ENCODE data around the gene ATP6V1E1. TPM values are rescaled to one million over a fixed set of nuclear protein-coding genes. Genes with fewer than 3 reads are reported as not detected.

ATP6V1E1 gene
- polyA plus RNA-seq, 3 donors = 114 to 147 (median 144) TPM

DNA sequence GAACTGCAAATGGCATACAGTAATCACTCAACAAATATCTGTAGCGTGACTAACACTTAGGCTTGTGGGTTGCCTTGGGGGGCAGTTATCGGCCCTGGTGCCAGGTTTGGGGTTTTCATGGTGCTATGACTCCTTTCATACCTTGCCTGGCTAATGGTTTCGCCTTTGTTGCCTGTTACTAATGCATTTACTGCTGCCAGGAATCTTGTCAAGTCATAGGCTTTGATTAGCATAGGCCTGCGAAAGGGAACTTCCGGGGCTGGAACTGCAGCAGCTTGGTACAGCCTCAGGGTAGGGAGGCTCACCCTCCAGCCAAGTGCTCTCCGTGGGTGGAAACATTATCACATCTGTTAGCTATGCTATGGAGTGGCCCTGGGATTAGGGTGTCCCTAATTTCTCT lies 52.1 kb downstream of the ATP6V1E1 start:
- no peak for DNase-seq
- H3K27me3 Mint-ChIP-seq (ENCODE audit: low read depth in 3 of 3) = peaks cover 0 to 11% (median 7%) of the 10 kb centered on the region in 3 donors
- Histone ChIP-seq H3K4me1 (ENCODE audit: control insufficient read depth in 1 of 2, insufficient read depth in 2 of 2, low read length in 2 of 2) (no peaks in the 10 kb centered on the region), H3K79me2 (ENCODE audit: insufficient read depth, low read length) (no peaks in the 10 kb centered on the region), H3K4me3 (replicated peaks in 1 of 3; ENCODE audit: low read depth in 2 of 3, low read length in 3 of 3) (no peak overlapping the region), H3K36me3 (replicated peaks in 1 of 2; ENCODE audit: control insufficient read depth in 1 of 2, insufficient read depth in 2 of 2, low read length in 2 of 2) (no peaks in the 10 kb centered on the region), H3K9ac (ENCODE audit: insufficient read depth, low read length, poor library complexity, severe bottlenecking) (no peak overlapping the region), H4K20me1 (ENCODE audit: insufficient read depth, low read length) (no peaks in the 10 kb centered on the region), H3K27ac (ENCODE audit: low read depth in 1 of 2, low read length in 2 of 2) (no peak overlapping the region), H3K27me3 (ENCODE audit: control insufficient read depth in 2 of 2, insufficient read depth in 2 of 2, low read length in 2 of 2) (no peaks in the 10 kb centered on the region), H3K4me2 (replicated peaks; ENCODE audit: extremely low read depth, low read length, poor library complexity, severe bottlenecking) (no peak overlapping the region), H3K9me3 (replicated peaks in 1 of 2; ENCODE audit: control insufficient read depth in 1 of 2, insufficient read depth in 1 of 2, low read length in 2 of 2) (no peaks in the 10 kb centered on the region), H2AFZ (ENCODE audit: insufficient read depth, low read depth, low read length, poor library complexity, severe bottlenecking) (no peak overlapping the region)
- H3K36me3 Mint-ChIP-seq = no peaks in the 10 kb centered on the region
- no peak for TF ChIP-seq CTCF (IDR thresholded peaks at IDR 0.05)
- 85% methylated on average over 6 of the region's 6 CpGs for WGBS (ENCODE audit: insufficient coverage)
- intact Hi-C loops (cut with micrococcal nuclease) = no loop called here
- no peaks in the 10 kb centered on the region for H3K4me1 Mint-ChIP-seq
- H3K9me3 Mint-ChIP-seq = no peaks in the 10 kb centered on the region
- H3K27ac Mint-ChIP-seq = no peak overlapping the region
- H3K4me3 Mint-ChIP-seq = no peak overlapping the region

DNA sequence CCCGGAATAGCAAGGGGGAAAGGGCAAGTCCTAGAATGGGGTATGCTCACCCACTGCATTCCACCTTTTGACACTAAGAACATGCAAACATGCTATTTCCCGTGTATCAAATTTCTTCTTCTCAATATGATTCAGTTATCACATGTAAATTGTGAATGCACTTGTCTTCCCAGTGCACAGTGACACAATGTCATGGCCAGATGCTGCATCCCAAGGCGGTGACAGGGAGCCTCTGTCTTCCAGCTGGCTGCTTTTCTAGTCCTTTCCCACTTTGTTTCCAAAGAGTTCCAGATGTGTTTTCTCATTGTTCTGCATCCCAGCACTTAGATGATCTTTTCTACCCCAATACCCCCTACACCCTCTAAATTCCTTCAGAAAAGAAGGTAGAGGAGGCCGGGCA lies 52.9 kb downstream of the ATP6V1E1 start:
- no peaks in the 10 kb centered on the region for H3K36me3 ChIP-seq (replicated peaks in 1 of 2; ENCODE audit: control insufficient read depth in 1 of 2, insufficient read depth in 2 of 2, low read length in 2 of 2)
- no peaks in the 10 kb centered on the region for H3K79me2 ChIP-seq (ENCODE audit: insufficient read depth, low read length)
- 96% methylated on average over 2 of the region's 4 CpGs for WGBS (ENCODE audit: insufficient coverage)
- H3K4me1 ChIP-seq (ENCODE audit: control insufficient read depth in 1 of 2, insufficient read depth in 2 of 2, low read length in 2 of 2) = no peaks in the 10 kb centered on the region
- H3K27me3 ChIP-seq (ENCODE audit: control insufficient read depth in 2 of 2, insufficient read depth in 2 of 2, low read length in 2 of 2) = no peaks in the 10 kb centered on the region
- no peak overlapping the region for H3K4me3 ChIP-seq (replicated peaks in 1 of 3; ENCODE audit: low read depth in 2 of 3, low read length in 3 of 3)
- intact Hi-C loops (cut with micrococcal nuclease) = no loop called here
- H3K9me3 Mint-ChIP-seq = no peaks in the 10 kb centered on the region
- no peak overlapping the region for H3K9ac ChIP-seq (ENCODE audit: insufficient read depth, low read length, poor library complexity, severe bottlenecking)
- no peak for DNase-seq
- H3K9me3 ChIP-seq (replicated peaks in 1 of 2; ENCODE audit: control insufficient read depth in 1 of 2, insufficient read depth in 1 of 2, low read length in 2 of 2) = no peaks in the 10 kb centered on the region
- no peak for TF ChIP-seq CTCF (IDR thresholded peaks at IDR 0.05)
- no peak overlapping the region for H3K4me2 ChIP-seq (replicated peaks; ENCODE audit: extremely low read depth, low read length, poor library complexity, severe bottlenecking)
- no peak overlapping the region for H3K27ac ChIP-seq (ENCODE audit: low read depth in 1 of 2, low read length in 2 of 2)
- H3K27ac Mint-ChIP-seq = no peak overlapping the region
- no peak overlapping the region for H3K4me3 Mint-ChIP-seq
- no peaks in the 10 kb centered on the region for H3K36me3 Mint-ChIP-seq
- H3K27me3 Mint-ChIP-seq (ENCODE audit: low read depth in 3 of 3) = peaks cover 0 to 10% (median 8%) of the 10 kb centered on the region in 3 donors
- no peaks in the 10 kb centered on the region for H3K4me1 Mint-ChIP-seq
- H4K20me1 ChIP-seq (ENCODE audit: insufficient read depth, low read length) = no peaks in the 10 kb centered on the region
- H2AFZ ChIP-seq (ENCODE audit: insufficient read depth, low read depth, low read length, poor library complexity, severe bottlenecking) = no peak overlapping the region

All from CD14-positive monocyte (primary cell).